ENCODE results near the gene RELCH. TPM values are rescaled to one million over a fixed set of nuclear protein-coding genes. Genes with fewer than 3 reads are reported as not detected.

RELCH gene
- polyA plus RNA-seq, 2 of the 4 experiments (the other 2 are of a cell fraction): 13.5 to 17.5 TPM

DNA sequence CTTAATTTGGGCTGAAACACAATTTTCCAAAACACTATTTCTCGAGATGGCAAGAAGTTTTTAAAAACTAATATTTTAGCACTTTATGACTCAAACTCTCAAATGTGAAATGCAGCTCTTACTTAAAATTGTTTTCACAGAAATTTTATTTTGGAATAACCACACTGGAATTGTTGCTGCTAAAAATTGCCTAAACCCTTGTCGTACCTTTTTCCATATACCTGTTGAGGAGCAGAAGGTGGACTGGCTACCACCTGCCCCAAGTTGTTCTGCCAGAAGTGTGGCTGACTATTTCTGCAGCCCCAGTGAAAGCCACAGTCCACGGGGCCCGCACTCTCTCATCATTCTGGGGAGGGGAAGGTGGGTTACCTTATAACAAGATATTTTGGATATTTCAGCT, 161.4 kb downstream of the RELCH start (continued):
- TF ChIP-seq CBX2 (IDR thresholded peaks at IDR 0.05; ENCODE audit: borderline replicate concordance, low read depth) (no peak), RARB (CRISPR knock-in tag; IDR thresholded peaks at IDR 0.05) (no peak)

- Histone ChIP-seq H3K27ac (no peak overlapping the region), H3K4me2 (no peak overlapping the region), H3K4me3 (no peak overlapping the region), H3K4me1 (no peaks in the 10 kb centered on the region), H3K9me3 (no peaks in the 10 kb centered on the region)
- DNase-seq (ENCODE audit: low read depth in 1 of 2, low spot score in 1 of 2): no peak
- ChIA-PET POLR2A (no interaction called here), CTCF (interaction anchor here (2.0 kb wide), 1 partner anchor 28 kb away, joined by 7 read pairs; the partner anchor contains the start of gene TNFRSF11A)
- ATAC-seq: no peak
- TF ChIP-seq RAD21 (conservative IDR thresholded peaks at IDR 0.05 in 1 of 2, IDR thresholded peaks at IDR 0.05 in 1 of 2) (no peak), FOXS1 (CRISPR knock-in tag; IDR thresholded peaks at IDR 0.05) (no peak), ATOH8 (CRISPR knock-in tag; IDR thresholded peaks at IDR 0.05; ENCODE audit: low read depth) (no peak), EHF (CRISPR knock-in tag; IDR thresholded peaks at IDR 0.05) (no peak), ESRRA (IDR thresholded peaks at IDR 0.05; ENCODE audit: borderline replicate concordance, low read length) (no peak), CEBPB (IDR thresholded peaks at IDR 0.05) (no peak), SREBF2 (IDR thresholded peaks at IDR 0.05) (no peak), BHLHE40 (IDR thresholded peaks at IDR 0.05; ENCODE audit: low read depth, low read length) (no peak)
- WGBS (ENCODE audit: missing lambda C conversion rate): 72% methylated on average over 7 of the region's 7 CpGs
- no peak for FAIRE-seq
Observed at GRCh38 chr18:62353170-62353569, 166.1 kb downstream of the RELCH start.

DNA sequence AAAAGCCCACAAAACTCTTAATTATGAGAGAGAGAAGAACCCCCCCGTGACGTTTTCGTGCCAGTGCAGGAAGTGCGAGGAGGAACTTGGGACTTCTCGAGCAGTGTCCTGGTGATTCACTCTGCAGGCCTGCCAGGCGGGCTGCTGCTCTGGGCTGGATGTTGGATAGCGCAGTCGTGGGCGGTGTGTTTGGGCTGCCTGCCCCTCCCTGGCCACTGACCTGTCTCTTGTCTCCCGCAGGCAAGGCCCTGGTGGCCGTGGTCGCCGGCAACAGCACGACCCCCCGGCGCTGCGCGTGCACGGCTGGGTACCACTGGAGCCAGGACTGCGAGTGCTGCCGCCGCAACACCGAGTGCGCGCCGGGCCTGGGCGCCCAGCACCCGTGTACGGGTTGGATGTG, 167.1 kb downstream of the RELCH start:
- Histone ChIP-seq H3K4me1 (no peaks in the 10 kb centered on the region), H3K4me3 (no peak overlapping the region), H3K4me2 (no peak overlapping the region), H3K9me3 (no peaks in the 10 kb centered on the region), H3K27ac (no peak overlapping the region)
- FAIRE-seq: no peak
- CTCF ChIA-PET: interaction anchor here (0.7 kb wide), 1 partner anchor 562 kb away, joined by 3 read pairs; no protein-coding TSS in a partner anchor
- no peak for TF ChIP-seq RAD21 (conservative IDR thresholded peaks at IDR 0.05 in 1 of 2, IDR thresholded peaks at IDR 0.05 in 1 of 2)
- TF ChIP-seq, protein P1, sequence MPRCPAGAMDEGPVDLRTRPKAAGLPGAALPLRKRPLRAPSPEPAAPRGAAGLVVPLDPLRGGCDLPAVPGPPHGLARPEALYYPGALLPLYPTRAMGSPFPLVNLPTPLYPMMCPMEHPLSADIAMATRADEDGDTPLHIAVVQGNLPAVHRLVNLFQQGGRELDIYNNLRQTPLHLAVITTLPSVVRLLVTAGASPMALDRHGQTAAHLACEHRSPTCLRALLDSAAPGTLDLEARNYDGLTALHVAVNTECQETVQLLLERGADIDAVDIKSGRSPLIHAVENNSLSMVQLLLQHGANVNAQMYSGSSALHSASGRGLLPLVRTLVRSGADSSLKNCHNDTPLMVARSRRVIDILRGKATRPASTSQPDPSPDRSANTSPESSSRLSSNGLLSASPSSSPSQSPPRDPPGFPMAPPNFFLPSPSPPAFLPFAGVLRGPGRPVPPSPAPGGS (IDR thresholded peaks at IDR 0.05): no peak
- TF ChIP-seq CBX2 (IDR thresholded peaks at IDR 0.05; ENCODE audit: borderline replicate concordance, low read depth): no peak
- no peak for TF ChIP-seq ATOH8 (CRISPR knock-in tag; IDR thresholded peaks at IDR 0.05; ENCODE audit: low read depth)
- no peak for TF ChIP-seq FOXS1 (CRISPR knock-in tag; IDR thresholded peaks at IDR 0.05)
- TF ChIP-seq MAX (IDR thresholded peaks at IDR 0.05): no peak
- TF ChIP-seq MAFK (IDR thresholded peaks at IDR 0.05; ENCODE audit: partially characterized antibody): no peak
- TF ChIP-seq, protein P2, sequence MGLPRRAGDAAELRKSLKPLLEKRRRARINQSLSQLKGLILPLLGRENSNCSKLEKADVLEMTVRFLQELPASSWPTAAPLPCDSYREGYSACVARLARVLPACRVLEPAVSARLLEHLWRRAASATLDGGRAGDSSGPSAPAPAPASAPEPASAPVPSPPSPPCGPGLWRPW (IDR thresholded peaks at IDR 0.05): no peak
- TF ChIP-seq KDM1A (IDR thresholded peaks at IDR 0.05; ENCODE audit: low read depth): no peak
- no peak for TF ChIP-seq JUNB (IDR thresholded peaks at IDR 0.05)
- TF ChIP-seq, protein P3, sequence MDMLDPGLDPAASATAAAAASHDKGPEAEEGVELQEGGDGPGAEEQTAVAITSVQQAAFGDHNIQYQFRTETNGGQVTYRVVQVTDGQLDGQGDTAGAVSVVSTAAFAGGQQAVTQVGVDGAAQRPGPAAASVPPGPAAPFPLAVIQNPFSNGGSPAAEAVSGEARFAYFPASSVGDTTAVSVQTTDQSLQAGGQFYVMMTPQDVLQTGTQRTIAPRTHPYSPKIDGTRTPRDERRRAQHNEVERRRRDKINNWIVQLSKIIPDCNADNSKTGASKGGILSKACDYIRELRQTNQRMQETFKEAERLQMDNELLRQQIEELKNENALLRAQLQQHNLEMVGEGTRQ (IDR thresholded peaks at IDR 0.05): no peak
- TF ChIP-seq, protein P4, sequence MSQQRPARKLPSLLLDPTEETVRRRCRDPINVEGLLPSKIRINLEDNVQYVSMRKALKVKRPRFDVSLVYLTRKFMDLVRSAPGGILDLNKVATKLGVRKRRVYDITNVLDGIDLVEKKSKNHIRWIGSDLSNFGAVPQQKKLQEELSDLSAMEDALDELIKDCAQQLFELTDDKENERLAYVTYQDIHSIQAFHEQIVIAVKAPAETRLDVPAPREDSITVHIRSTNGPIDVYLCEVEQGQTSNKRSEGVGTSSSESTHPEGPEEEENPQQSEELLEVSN (IDR thresholded peaks at IDR 0.05; ENCODE audit: borderline replicate concordance, low read depth): no peak
- POLR2A ChIA-PET: no interaction called here
- ATAC-seq: no peak
- WGBS (ENCODE audit: missing lambda C conversion rate): 77% methylated on average over 5 of the region's 29 CpGs
- no peak for DNase-seq (ENCODE audit: low read depth in 1 of 2, low spot score in 1 of 2)

Data from A549 (cell line).